HepG2 (cell line): Measurements from ENCODE around the gene CRISPLD2. TPM values are rescaled to one million over a fixed set of nuclear protein-coding genes. Genes with fewer than 3 reads are reported as not detected.
A peak's percentile ranks its signal among the peaks of the same experiment; 100 is the strongest.

Experiments
- ATF7-NPFF ChIP-seq: sonication (generic); formaldehyde crosslinking; IDR thresholded peaks from 2 replicates; pipeline ENCODE4 v1.8.1; 2023; ENCODE audit warnings: mild to moderate bottlenecking, low read depth, missing genetic modification reagents, moderate library complexity
- BHLHE40 ChIP-seq: IDR thresholded peaks from 2 replicates; pipeline ENCODE4 v1.6.1; 2011; ENCODE audit warnings: low read length, improper control_type of control experiment
- CEBPG ChIP-seq: IDR thresholded peaks from 2 replicates; pipeline ENCODE4 v1.6.1; 2016
- HDAC2 ChIP-seq: sonication (generic); formaldehyde crosslinking; IDR thresholded peaks from 2 replicates; pipeline ENCODE4 v1.4.0; 2020; ENCODE audit warnings: missing genetic modification reagents
- NFE2 ChIP-seq: sonication (generic); formaldehyde crosslinking; IDR thresholded peaks from 2 replicates; pipeline ENCODE4 v1.4.0; 2020; ENCODE audit warnings: missing genetic modification reagents
- TEAD3 ChIP-seq: optimal IDR thresholded peaks from 2 replicates; pipeline ENCODE3; 2016; ENCODE audit warnings: borderline replicate concordance
- ZBTB8A ChIP-seq: sonication (generic); formaldehyde crosslinking; IDR thresholded peaks from 2 replicates; pipeline ENCODE4 v1.4.0; 2020; ENCODE audit warnings: mild to moderate bottlenecking, low read depth, missing genetic modification reagents, borderline replicate concordance
- ZNF160 ChIP-seq: sonication (generic); formaldehyde crosslinking; IDR thresholded peaks from 2 replicates; pipeline ENCODE4 v1.8.0; 2022; ENCODE audit warnings: mild to moderate bottlenecking, inconsistent platforms, missing genetic modification reagents
- ZNF777 ChIP-seq: sonication (generic); formaldehyde crosslinking; IDR thresholded peaks from 2 replicates; pipeline ENCODE4 v1.4.0; 2020; ENCODE audit warnings: missing genetic modification reagents
- ZSCAN12 ChIP-seq: sonication (generic); formaldehyde crosslinking; IDR thresholded peaks from 2 replicates; pipeline ENCODE4 v1.9.0; 2021; ENCODE audit warnings: mild to moderate bottlenecking, missing genetic modification reagents
- polyA plus RNA-seq, 8 experiments: library from polyadenylated mRNA; depleted of rRNA in 3 of 8; stranded (reverse) in 7 of 8; unstranded in 1 of 8; fragments of >200 nt; fragmentation: Illumina TruSeq in 4 of 8; extraction: Trizol in 4 of 8; gene quantifications; 2 replicates each; pipeline versions ENCODE4 v1.2.1 to v1.2.3, GENCODE V29; 2011 to 2016; ENCODE audit warnings: low read depth in 4 of 8, missing spikeins in 1 of 8, mixed read lengths in 1 of 8; ENCODE audit not compliant: insufficient read depth in 1 of 8
- total RNA-seq, 5 experiments: library from RNA; depleted of rRNA; stranded (reverse); fragments of >200 nt; fragmentation: Illumina TruSeq; extraction: Trizol; gene quantifications; 2 replicates each; pipeline ENCODE4 v1.2.3, GENCODE V29; 2016; ENCODE audit warnings: low read depth in 1 of 5
- TF ChIP-seq, protein P1 (sequence below): IDR thresholded peaks from 2 replicates; pipeline ENCODE4 v1.6.1; 2016; ENCODE audit warnings: low read depth, control low read depth
- TF ChIP-seq, protein P2 (sequence below): sonication (generic); formaldehyde crosslinking; IDR thresholded peaks from 2 replicates; pipeline ENCODE4 v1.5.0; 2020; ENCODE audit warnings: mild to moderate bottlenecking, low read depth, missing genetic modification reagents, borderline replicate concordance
- TF ChIP-seq, protein P3 (sequence below): sonication (generic); formaldehyde crosslinking; conservative IDR thresholded peaks from 2 replicates; pipeline ENCODE4 v1.5.0; 2020; ENCODE audit warnings: missing genetic modification reagents
- TF ChIP-seq, protein P4 (sequence below): sonication (generic); formaldehyde crosslinking; IDR thresholded peaks from 2 replicates; pipeline ENCODE4 v1.4.0; 2020; ENCODE audit warnings: missing genetic modification reagents, borderline replicate concordance
- TF ChIP-seq, protein P5 (sequence below): sonication (generic); formaldehyde crosslinking; IDR thresholded peaks from 2 replicates; pipeline ENCODE4 v1.5.1; 2020; ENCODE audit warnings: mild to moderate bottlenecking, moderate library complexity, missing genetic modification reagents
- TF ChIP-seq, protein P6 (sequence below): sonication (generic); formaldehyde crosslinking; IDR thresholded peaks from 2 replicates; pipeline ENCODE4 v1.4.0; 2020; ENCODE audit warnings: missing genetic modification reagents
- TF ChIP-seq, protein P7 (sequence below): sonication (generic); formaldehyde crosslinking; IDR thresholded peaks from 2 replicates; pipeline ENCODE4 v1.4.0; 2020; ENCODE audit warnings: missing genetic modification reagents

Gene CRISPLD2
- total and polyA plus RNA-seq, 2 of the 13 experiments (the other 11 are each of a cell fraction or from before 2014, with no cell fraction given), result 0.04 to 0.31 TPM

DNA sequence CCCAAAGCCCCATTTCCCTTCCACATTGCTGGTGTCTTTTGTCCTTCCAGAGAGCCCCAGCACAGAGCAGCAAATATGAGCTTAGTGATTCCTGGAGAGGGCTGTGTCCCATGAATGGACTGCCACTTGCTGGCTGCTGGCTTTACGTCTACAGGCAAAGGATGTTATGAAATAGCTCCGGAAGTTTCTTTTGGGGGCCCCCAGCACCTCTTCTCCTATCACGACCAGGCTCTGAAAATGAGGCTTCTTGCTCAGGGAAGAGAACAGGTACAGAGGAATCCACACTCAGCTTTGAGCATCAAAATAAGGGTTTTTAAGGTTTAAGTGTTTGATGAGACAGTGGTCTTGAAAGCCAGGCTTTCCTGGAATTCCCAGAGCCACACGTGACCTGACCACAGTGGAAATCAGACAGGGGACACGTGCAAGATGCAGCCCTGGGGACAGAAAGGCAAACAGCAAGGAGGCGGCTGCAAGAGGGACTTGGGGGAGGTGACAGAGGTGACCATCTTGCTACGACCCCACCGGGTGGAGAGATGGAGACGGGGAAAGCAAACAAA is 133.5 kb downstream of the CRISPLD2 start (continued):
- TF ChIP-seq, protein P1, sequence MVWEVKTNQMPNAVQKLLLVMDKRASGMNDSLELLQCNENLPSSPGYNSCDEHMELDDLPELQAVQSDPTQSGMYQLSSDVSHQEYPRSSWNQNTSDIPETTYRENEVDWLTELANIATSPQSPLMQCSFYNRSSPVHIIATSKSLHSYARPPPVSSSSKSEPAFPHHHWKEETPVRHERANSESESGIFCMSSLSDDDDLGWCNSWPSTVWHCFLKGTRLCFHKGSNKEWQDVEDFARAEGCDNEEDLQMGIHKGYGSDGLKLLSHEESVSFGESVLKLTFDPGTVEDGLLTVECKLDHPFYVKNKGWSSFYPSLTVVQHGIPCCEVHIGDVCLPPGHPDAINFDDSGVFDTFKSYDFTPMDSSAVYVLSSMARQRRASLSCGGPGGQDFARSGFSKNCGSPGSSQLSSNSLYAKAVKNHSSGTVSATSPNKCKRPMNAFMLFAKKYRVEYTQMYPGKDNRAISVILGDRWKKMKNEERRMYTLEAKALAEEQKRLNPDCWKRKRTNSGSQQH (CRISPR knock-in tag), result no peak
- TF ChIP-seq TEAD3 (CRISPR knock-in tag), result peak; percentile 23
- TF ChIP-seq, protein P2, sequence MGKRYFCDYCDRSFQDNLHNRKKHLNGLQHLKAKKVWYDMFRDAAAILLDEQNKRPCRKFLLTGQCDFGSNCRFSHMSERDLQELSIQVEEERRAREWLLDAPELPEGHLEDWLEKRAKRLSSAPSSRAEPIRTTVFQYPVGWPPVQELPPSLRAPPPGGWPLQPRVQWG (CRISPR knock-in tag), result no peak
- peak; percentile 16; the same call in 1 of the 2 replicates for TF ChIP-seq ZNF160
- no peak for TF ChIP-seq NFE2 (CRISPR knock-in tag)
- TF ChIP-seq, protein P3, sequence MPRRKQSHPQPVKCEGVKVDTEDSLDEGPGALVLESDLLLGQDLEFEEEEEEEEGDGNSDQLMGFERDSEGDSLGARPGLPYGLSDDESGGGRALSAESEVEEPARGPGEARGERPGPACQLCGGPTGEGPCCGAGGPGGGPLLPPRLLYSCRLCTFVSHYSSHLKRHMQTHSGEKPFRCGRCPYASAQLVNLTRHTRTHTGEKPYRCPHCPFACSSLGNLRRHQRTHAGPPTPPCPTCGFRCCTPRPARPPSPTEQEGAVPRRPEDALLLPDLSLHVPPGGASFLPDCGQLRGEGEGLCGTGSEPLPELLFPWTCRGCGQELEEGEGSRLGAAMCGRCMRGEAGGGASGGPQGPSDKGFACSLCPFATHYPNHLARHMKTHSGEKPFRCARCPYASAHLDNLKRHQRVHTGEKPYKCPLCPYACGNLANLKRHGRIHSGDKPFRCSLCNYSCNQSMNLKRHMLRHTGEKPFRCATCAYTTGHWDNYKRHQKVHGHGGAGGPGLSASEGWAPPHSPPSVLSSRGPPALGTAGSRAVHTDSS, result no peak
- TF ChIP-seq, protein P4, sequence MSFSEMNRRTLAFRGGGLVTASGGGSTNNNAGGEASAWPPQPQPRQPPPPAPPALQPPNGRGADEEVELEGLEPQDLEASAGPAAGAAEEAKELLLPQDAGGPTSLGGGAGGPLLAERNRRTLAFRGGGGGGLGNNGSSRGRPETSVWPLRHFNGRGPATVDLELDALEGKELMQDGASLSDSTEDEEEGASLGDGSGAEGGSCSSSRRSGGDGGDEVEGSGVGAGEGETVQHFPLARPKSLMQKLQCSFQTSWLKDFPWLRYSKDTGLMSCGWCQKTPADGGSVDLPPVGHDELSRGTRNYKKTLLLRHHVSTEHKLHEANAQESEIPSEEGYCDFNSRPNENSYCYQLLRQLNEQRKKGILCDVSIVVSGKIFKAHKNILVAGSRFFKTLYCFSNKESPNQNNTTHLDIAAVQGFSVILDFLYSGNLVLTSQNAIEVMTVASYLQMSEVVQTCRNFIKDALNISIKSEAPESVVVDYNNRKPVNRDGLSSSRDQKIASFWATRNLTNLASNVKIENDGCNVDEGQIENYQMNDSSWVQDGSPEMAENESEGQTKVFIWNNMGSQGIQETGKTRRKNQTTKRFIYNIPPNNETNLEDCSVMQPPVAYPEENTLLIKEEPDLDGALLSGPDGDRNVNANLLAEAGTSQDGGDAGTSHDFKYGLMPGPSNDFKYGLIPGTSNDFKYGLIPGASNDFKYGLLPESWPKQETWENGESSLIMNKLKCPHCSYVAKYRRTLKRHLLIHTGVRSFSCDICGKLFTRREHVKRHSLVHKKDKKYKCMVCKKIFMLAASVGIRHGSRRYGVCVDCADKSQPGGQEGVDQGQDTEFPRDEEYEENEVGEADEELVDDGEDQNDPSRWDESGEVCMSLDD (CRISPR knock-in tag), result peak; percentile 87; the same call in 1 of the 2 replicates
- TF ChIP-seq, protein P5, sequence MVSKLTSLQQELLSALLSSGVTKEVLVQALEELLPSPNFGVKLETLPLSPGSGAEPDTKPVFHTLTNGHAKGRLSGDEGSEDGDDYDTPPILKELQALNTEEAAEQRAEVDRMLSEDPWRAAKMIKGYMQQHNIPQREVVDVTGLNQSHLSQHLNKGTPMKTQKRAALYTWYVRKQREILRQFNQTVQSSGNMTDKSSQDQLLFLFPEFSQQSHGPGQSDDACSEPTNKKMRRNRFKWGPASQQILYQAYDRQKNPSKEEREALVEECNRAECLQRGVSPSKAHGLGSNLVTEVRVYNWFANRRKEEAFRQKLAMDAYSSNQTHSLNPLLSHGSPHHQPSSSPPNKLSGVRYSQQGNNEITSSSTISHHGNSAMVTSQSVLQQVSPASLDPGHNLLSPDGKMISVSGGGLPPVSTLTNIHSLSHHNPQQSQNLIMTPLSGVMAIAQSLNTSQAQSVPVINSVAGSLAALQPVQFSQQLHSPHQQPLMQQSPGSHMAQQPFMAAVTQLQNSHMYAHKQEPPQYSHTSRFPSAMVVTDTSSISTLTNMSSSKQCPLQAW, result peak; percentile 72; the same call in 1 of the 2 replicates
- no peak for TF ChIP-seq ZBTB8A (CRISPR knock-in tag)
- 0 out of 2 replicates have a peak, but pooled peaks have one; percentile 7 for TF ChIP-seq HDAC2 (CRISPR knock-in tag)
- TF ChIP-seq, protein P6, sequence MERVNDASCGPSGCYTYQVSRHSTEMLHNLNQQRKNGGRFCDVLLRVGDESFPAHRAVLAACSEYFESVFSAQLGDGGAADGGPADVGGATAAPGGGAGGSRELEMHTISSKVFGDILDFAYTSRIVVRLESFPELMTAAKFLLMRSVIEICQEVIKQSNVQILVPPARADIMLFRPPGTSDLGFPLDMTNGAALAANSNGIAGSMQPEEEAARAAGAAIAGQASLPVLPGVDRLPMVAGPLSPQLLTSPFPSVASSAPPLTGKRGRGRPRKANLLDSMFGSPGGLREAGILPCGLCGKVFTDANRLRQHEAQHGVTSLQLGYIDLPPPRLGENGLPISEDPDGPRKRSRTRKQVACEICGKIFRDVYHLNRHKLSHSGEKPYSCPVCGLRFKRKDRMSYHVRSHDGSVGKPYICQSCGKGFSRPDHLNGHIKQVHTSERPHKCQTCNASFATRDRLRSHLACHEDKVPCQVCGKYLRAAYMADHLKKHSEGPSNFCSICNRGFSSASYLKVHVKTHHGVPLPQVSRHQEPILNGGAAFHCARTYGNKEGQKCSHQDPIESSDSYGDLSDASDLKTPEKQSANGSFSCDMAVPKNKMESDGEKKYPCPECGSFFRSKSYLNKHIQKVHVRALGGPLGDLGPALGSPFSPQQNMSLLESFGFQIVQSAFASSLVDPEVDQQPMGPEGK, result peak; percentile 1; the same call in 1 of the 2 replicates
- TF ChIP-seq, protein P7, sequence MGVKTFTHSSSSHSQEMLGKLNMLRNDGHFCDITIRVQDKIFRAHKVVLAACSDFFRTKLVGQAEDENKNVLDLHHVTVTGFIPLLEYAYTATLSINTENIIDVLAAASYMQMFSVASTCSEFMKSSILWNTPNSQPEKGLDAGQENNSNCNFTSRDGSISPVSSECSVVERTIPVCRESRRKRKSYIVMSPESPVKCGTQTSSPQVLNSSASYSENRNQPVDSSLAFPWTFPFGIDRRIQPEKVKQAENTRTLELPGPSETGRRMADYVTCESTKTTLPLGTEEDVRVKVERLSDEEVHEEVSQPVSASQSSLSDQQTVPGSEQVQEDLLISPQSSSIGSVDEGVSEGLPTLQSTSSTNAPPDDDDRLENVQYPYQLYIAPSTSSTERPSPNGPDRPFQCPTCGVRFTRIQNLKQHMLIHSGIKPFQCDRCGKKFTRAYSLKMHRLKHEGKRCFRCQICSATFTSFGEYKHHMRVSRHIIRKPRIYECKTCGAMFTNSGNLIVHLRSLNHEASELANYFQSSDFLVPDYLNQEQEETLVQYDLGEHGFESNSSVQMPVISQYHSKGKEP (CRISPR knock-in tag), result no peak
- TF ChIP-seq CEBPG (CRISPR knock-in tag), result peak; percentile 23; the same call in 1 of the 2 replicates
- TF ChIP-seq ZSCAN12 (CRISPR knock-in tag), result no peak
- no peak for TF ChIP-seq ATF7-NPFF (CRISPR knock-in tag)
- TF ChIP-seq BHLHE40, result peak; percentile 72
- peak; percentile 28; the same call in 1 of the 2 replicates for TF ChIP-seq ZNF777
